ENCODE measurements around the gene PHF19.

- TF ChIP-seq CTCF (IDR thresholded peaks at IDR 0.05), result no peak
- no peak for TF ChIP-seq FOXK1 (CRISPR knock-in tag; IDR thresholded peaks at IDR 0.05)
- no peak for TF ChIP-seq E2F1 (CRISPR knock-in tag; IDR thresholded peaks at IDR 0.05)
Observed at GRCh38 chr9:120891884-120892747, 15.1 kb upstream of the PHF19 start.
